Kidney glomerular epithelial cell (primary cell): ENCODE results near the gene LGALS1.

Experiments
- DNase-seq: peaks from one replicate; lab custom pipeline; 2025; lab: John Stamatoyannopoulos, UW

Gene LGALS1

GRCh38 chr22:37674951-37675929, at the start of gene LGALS1:
TSS of gene LGALS1 (plus strand) at chr22:37675636. CDS start at chr22:37675703, 67 bp downstream.
- DNase-seq: peak; percentile 92

GRCh38 chr22:37625737-37626136, 49.7 kb upstream of the LGALS1 start:
- DNase-seq: no peak

GRCh38 chr22:37626144-37626543, 49.3 kb upstream of the LGALS1 start:
- DNase-seq: no peak

- DNase-seq: no peak
These were observed 48.8 kb upstream of the LGALS1 start for GRCh38 chr22:37626556-37627075.

- no peak for DNase-seq
These were observed 48.3 kb upstream of the LGALS1 start for GRCh38 chr22:37627121-37627520.

- DNase-seq: no peak
These were observed 47.9 kb upstream of the LGALS1 start for GRCh38 chr22:37627545-37627944.

GRCh38 chr22:37628830-37629229, 46.6 kb upstream of the LGALS1 start:
- no peak for DNase-seq

- DNase-seq: no peak
These were observed 45.5 kb upstream of the LGALS1 start for GRCh38 chr22:37629928-37630327.

- DNase-seq: no peak
These were observed 44.5 kb upstream of the LGALS1 start for GRCh38 chr22:37630839-37631435.

GRCh38 chr22:37631448-37632173, 43.8 kb upstream of the LGALS1 start:
- DNase-seq: no peak

- no peak for DNase-seq
These were observed 43.0 kb upstream of the LGALS1 start for GRCh38 chr22:37632174-37633088.

GRCh38 chr22:37633089-37633624, 42.3 kb upstream of the LGALS1 start:
- no peak for DNase-seq

GRCh38 chr22:37633625-37634416, 41.6 kb upstream of the LGALS1 start:
- DNase-seq: peak; percentile 35

- no peak for DNase-seq
These were observed 41.0 kb upstream of the LGALS1 start for GRCh38 chr22:37634417-37634924.

- DNase-seq: no peak
These were observed 40.3 kb upstream of the LGALS1 start for GRCh38 chr22:37635157-37635556.

GRCh38 chr22:37636186-37636948, 39.1 kb upstream of the LGALS1 start:
- DNase-seq: no peak

GRCh38 chr22:37636949-37637273, 38.5 kb upstream of the LGALS1 start:
- no peak for DNase-seq

GRCh38 chr22:37638391-37639069, 36.9 kb upstream of the LGALS1 start:
- no peak for DNase-seq
